Cardiac muscle cell (in vitro differentiated cells and primary cell): Measurements from ENCODE around the gene FOXB1. TPM values are rescaled to one million over a fixed set of nuclear protein-coding genes. Genes with fewer than 3 reads are reported as not detected.

Source experiments
- DNase-seq, 2 donors: peaks; one replicate each; pipeline versions ENCODE4 v3.0.0 to v3.0.0-alpha.2; 2010 to 2017; ENCODE audit warnings: low read depth in 1 of 2, low spot score in 1 of 2
- H3K27ac ChIP-seq: fragments of 200-600 bp; sonication (generic); 2 replicates; pipeline ENCODE4 v1.5.1; 2016
- H3K27me3 ChIP-seq: fragments of 200-600 bp; sonication (generic); 2 replicates; pipeline ENCODE4 v1.6.0; 2016; ENCODE audit warnings: control low read depth
- H3K36me3 ChIP-seq: fragments of 200-600 bp; sonication (generic); 2 replicates; pipeline ENCODE4 v1.5.1; 2016; ENCODE audit warnings: control low read depth
- H3K4me1 ChIP-seq: fragments of 200-600 bp; sonication (generic); 2 replicates; pipeline ENCODE4 v1.8.1; 2017; ENCODE audit warnings: low read depth, mild to moderate bottlenecking, mixed run types
- H3K4me3 ChIP-seq: fragments of 200-600 bp; sonication (generic); 2 replicates; pipeline ENCODE4 v1.5.1; 2016; ENCODE audit warnings: mild to moderate bottlenecking
- H3K9me3 ChIP-seq: fragments of 200-600 bp; sonication (generic); 2 replicates; pipeline ENCODE4 v1.5.1; 2017; ENCODE audit warnings: low read depth, mild to moderate bottlenecking, control low read depth
- polyA plus RNA-seq: library from polyadenylated mRNA; unstranded; fragments of >200 nt; fragmentation: Nextera tagmentation; extraction: Ambion mirVana; gene quantifications from 2 replicates; pipeline ENCODE4 v1.2.1, GENCODE V29; 2016
- total RNA-seq: library from RNA; depleted of rRNA; stranded (reverse); fragments of >200 nt; gene quantifications from 2 replicates; pipeline ENCODE4 v1.2.3, GENCODE V29; 2016
- TF ChIP-seq, protein P1 (sequence below): IDR thresholded peaks from 2 replicates; pipeline ENCODE4 v1.5.1; 2012; ENCODE audit warnings: low read depth, mild to moderate bottlenecking, low read length

Gene FOXB1
- total and polyA plus RNA-seq, 2 experiments from 2014 or later = not detected

DNA sequence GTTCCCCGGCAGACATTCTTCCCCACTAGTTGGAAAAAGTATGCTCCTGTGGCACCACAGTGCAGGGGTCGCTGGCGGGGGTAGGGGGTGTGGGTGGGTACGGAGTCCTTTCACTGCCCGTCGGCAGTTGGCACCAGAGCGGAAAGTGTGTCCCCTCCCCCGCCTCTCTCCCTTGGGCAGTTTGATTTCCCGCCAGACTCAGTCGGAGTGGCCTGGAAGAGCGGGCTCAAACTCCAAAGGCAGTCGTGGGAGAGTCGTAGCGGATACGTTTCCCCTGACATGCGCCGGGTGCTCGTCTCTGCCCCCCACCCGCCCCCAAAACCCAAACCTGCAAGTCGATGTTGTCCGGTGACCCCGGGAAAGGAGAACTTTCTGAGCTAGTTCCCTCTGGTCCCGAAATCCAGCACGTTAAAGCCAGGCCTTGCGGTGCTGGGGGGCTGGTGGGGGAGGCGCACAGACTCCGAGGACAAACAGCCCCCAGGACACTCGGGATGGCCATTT lies 4.4 kb upstream of the FOXB1 start:
- no peaks in the 10 kb centered on the region for H3K36me3 ChIP-seq
- no peak overlapping the region for H3K27ac ChIP-seq
- TF ChIP-seq, protein P1, sequence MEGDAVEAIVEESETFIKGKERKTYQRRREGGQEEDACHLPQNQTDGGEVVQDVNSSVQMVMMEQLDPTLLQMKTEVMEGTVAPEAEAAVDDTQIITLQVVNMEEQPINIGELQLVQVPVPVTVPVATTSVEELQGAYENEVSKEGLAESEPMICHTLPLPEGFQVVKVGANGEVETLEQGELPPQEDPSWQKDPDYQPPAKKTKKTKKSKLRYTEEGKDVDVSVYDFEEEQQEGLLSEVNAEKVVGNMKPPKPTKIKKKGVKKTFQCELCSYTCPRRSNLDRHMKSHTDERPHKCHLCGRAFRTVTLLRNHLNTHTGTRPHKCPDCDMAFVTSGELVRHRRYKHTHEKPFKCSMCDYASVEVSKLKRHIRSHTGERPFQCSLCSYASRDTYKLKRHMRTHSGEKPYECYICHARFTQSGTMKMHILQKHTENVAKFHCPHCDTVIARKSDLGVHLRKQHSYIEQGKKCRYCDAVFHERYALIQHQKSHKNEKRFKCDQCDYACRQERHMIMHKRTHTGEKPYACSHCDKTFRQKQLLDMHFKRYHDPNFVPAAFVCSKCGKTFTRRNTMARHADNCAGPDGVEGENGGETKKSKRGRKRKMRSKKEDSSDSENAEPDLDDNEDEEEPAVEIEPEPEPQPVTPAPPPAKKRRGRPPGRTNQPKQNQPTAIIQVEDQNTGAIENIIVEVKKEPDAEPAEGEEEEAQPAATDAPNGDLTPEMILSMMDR = no peak
- no peak for DNase-seq
- no peak overlapping the region for H3K4me3 ChIP-seq
- no peaks in the 10 kb centered on the region for H3K9me3 ChIP-seq
- H3K4me1 ChIP-seq = peaks cover 13% of the 10 kb centered on the region
- peaks cover 100% of the 10 kb centered on the region for H3K27me3 ChIP-seq

DNA sequence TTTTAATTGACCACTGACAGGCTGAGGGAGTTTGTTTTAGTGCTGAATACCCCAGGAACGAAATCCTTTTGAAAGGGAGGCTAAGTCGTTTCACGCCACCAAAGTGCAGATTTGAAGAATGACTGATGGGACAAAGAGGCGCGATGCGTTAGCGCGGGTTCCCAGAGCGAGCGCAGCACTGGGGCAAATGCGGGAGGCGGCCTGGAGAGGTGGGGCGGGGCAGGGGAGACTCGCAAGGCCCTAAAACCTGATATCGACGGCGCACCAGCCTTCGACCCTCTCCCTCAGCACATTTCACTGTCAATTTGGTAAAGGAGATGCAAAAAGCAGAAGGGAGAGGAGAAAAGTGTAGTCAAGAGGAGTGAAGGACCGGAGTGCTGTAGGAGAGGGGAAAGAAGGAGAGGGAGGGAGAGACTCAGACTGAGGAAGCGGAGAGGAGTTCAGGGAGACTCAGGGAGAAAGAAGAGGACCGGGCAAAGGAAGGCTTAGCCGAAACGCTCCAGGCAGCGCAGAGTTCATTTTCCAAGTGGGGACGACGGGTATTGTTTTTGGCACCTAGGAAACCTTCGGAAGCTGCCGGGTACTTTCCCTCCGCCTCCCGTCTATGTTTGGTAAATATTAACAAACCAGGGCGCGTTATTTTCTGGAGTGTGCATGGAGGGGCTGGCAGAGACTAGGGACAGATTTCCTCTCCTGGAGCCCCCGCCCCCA lies 3.8 kb upstream of the FOXB1 start:
- Histone ChIP-seq H3K27me3 (peaks cover 100% of the 10 kb centered on the region), H3K4me3 (no peak overlapping the region), H3K4me1 (peaks cover 11% of the 10 kb centered on the region)

DNA sequence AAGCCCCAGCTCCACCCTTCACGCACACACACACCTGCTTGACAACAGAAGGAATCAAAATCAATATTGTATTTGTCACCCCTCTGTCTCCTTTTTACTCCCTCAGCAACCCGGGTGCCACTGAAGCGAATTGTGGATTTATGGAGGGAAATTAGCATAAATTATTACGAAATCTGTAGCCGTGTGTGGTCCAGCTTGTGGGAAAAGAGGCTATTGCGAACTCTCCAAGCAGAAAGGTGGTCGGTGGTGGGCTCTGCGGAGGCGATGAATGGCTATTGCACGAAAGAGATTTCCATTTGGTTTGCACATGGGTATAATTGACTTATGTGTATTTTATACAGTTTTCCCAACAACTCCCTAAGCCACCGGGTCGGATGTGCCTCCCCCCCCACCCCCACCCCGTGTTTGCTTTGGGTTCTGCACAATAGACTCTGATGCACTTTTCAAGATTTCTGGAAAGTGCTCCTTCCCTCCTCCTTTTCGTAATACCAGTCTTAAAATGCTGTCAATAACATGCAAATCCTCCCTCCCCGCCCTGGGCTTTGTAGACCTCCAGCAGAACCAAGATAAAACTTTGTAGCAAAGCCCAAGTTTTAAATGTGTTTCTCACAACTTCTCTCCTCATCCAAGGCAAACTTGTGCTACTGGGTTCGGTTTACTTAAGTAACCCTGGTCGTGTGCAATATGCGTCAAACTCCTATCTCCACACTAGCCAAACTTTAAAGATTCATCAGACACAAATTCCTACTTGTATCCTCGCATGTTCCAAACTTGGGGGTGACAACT lies 3.1 kb upstream of the FOXB1 start:
- no peaks in the 10 kb centered on the region for H3K9me3 ChIP-seq
- H3K27ac ChIP-seq = no peak overlapping the region
- TF ChIP-seq, protein P1 = no peak
- peaks cover 11% of the 10 kb centered on the region for H3K4me1 ChIP-seq
- H3K4me3 ChIP-seq = no peak overlapping the region
- peaks cover 100% of the 10 kb centered on the region for H3K27me3 ChIP-seq
- H3K36me3 ChIP-seq = no peaks in the 10 kb centered on the region
- no peak for DNase-seq

More for the DNA sequence above, 3.8 kb upstream of the FOXB1 start:
- DNase-seq = no peak
- Histone ChIP-seq H3K27ac (no peak overlapping the region), H3K36me3 (no peaks in the 10 kb centered on the region), H3K9me3 (no peaks in the 10 kb centered on the region)
- TF ChIP-seq, protein P1 = no peak

DNA sequence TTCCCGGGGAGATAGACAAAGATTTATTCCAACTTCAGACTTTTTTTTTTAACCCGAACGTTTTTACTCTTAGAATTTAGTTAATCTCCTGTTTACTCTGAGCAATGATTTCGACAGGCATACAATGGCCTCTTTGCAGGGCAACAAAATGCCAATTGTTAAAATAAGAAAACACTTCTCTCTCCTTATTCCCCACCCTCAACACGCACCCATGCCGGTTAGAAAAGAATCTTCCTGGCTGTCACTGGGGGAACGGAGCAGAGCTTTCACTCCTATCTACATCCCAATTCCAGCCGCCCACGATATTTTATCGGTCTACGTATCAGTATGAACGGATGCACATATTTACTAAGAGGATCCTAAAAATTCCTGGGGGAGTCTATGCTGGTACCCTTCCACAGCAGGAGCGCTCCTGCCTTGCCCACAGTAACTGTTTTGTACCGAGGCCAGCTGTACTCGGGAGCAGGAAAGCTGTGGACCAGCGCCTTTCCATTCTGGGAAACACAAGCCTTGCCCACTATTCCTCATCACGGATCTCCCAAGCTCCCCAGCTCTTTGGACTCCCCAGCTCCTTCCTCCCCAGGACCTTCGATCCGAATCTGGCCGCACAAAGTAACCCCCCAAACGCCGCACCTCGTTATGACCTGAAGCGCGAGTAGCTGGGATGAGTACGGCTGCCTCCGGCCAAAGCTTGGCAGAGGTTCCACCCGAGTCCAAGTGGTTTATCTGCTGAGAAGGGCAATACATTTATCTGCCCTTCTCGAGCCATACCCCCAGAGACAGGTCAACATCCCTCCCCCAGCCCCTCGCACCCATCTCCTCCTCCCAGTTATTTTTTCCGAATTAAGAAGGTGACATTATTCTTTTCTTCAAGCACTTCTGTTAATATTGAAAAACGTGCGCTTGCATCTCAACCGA lies 2.2 kb upstream of the FOXB1 start:
- Histone ChIP-seq H3K27ac (no peak overlapping the region), H3K27me3 (peaks cover 100% of the 10 kb centered on the region), H3K36me3 (no peaks in the 10 kb centered on the region), H3K4me1 (peaks cover 11% of the 10 kb centered on the region), H3K4me3 (no peak overlapping the region), H3K9me3 (no peaks in the 10 kb centered on the region)
- TF ChIP-seq, protein P1 = no peak
- DNase-seq = no peak
